OCI-LY3 (cell line): ENCODE measurements around the gene STX19.

ENCODE experiments used
- CTCF ChIP-seq: fragments of 200-600, 300-600 bp; sonication (generic); IDR thresholded peaks from 2 replicates; pipeline ENCODE4 v1.5.1; 2014; ENCODE audit warnings: antibody characterized with exemption, low read length, low read depth
- EZH2phosphoT487 ChIP-seq: fragments of 200-600 bp; shearing (Covaris generic); IDR thresholded peaks from 2 replicates; pipeline ENCODE4 v1.6.1; 2018; ENCODE audit warnings: antibody characterized with exemption, mixed run types, low read depth

GRCh38 chr3:94070341-94070911 is 42.0 kb upstream of the STX19 start:
- TF ChIP-seq CTCF: no peak
- TF ChIP-seq EZH2phosphoT487: no peak
